ENCODE results near the gene LDLRAD3.
"Not testable (repeated sequence)": the region's sequence is repeated elsewhere in the genome, so short reads cannot be mapped to it uniquely, and the experiment has no call there.

LDLRAD3 gene

DNA sequence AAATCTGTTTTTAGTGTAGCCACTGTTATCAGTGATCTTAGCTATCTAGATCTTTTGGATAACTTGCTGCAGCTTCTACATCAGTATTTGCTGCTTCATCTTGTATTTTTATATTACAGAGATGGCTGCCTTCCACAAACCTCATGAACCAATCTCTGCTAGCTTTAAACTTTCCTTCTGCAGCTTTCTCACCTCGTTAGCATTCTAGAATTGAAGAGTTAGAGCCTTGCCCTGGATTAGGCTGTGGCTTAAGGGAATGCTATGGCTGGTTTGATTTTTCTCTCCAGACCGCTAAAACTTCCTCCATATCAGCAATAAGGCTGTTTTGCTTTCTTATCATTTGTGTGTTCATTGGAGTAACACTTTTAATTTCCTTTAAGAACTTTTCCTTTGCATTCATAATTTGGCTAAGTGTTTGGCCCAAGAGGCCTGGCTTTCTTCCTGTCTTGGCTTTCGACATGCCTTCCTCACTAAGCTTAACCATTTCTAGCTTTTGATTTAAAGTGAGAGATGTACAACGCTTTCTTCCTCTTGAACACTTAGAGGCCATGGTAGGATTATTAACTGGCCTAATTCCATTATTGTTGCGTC is 51.9 kb downstream of the LDLRAD3 start:
- no peak for DNase-seq (ENCODE audit: low read depth)

DNA sequence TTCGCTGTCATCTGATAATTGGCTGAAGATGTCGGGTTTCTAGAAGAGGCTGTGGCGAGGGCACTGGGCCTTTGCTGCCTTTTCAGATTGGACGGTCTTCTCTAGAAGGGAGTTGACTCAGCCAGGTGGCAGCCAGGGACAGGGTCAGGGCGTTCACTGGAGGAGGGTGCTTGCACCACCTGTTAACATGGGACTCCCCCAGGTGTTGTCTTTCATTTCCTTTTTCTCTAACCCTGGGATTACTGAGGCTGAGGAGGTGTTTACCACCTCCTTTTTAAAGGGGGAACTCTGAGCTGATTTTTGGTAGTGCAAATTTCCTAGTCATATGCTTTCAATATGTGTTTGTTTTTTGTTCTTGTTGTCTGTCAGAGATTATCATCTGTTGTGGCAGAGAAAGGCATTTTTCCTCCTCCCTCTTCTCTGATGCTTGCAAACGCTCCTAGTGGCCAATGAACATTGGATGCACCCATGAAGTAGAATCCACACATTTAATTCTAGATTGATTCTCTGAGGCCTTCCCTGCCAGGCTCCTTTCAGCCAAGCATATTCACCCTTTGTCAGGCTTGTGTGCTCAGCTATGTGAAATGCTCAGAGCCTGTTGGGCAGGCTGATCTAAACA is 54.1 kb downstream of the LDLRAD3 start:
- no peak for DNase-seq (ENCODE audit: low read depth)

DNA sequence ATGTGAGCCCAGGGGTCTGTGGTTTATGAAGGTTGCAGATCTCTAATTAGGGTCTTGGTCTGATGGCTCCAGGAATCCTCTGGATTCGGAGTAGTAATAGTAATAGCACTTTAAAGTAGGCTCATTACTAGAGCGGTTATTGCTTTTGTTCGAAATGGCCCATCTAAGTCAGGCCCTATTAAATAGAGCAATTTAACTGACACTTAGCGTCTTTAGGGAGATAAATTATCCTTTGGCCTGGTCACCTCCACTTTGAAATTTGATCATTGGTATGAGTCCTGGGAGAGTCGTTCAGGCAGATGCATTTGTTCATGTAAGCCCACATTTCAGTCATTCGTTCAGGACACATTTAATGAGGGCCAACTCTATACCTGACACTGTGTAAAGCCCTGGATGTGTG is 54.8 kb downstream of the LDLRAD3 start:
- DNase-seq (ENCODE audit: low read depth), result no peak

DNA sequence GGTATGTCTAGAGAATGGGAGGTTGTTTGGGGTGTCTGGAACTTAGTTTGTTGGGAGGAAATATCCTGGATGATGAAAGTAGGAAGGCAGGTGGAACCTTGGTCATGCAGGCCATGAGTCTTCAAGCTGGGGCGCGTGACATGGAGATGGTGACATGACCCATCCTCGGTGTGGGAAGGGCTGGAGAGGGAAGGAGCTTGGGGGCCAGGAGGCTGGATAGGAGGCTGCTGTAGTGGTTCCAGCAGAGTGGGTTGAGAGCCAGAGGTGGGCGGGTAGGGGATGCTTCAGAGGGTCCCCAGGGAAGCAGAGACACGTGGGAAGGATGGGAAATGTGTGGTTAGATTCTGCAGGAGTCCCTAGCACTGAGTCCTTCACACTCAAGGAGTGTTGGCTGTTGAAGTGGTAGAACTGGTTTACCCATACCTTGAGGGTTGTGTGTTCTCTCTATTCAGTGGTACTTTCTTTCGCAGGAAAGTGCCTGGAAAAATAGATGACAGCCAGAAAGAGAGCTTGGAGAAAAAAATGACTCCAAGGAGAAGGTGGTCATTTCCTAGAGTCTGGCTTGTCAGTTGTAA is 56.8 kb downstream of the LDLRAD3 start:
- DNase-seq (ENCODE audit: low read depth), result no peak

DNA sequence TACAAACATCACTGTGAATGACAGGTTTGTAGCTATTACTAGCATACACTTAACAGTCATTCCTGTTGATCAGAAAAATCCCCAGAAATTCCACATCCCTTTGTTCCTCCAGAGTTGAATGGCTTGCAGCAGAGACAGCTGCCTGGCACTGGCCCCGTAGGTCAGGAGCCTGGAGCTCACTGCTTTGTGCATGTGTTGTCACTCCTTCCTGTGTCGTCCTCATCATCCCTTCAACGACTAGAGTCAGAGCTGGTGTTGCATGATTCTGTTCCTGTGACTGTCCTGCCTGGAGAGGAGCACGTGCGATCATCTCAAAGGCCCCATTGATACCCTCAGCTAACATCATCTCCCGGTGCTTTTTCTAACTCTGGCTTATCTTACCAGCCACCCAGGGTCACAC is 58.3 kb downstream of the LDLRAD3 start:
- no peak for DNase-seq (ENCODE audit: low read depth)

DNA sequence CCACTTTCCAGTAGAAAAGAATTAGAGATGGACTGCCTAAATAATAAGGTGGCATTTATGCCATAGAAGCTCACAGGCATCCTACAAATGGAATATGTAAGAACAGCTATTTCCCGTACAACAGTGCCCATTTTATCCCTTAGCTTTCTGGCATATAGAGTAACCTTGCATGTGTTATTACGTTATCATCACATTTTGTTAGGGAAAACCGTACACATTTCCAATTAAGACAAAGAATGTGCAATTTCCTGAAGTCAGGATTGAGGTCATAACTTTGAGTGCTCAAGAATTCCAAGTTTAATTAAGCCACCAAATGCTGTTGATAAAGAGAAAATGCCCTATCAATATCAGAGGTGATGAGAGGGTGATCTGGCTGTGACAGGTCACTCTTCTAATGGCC is 58.9 kb downstream of the LDLRAD3 start:
- DNase-seq (ENCODE audit: low read depth), result no peak

DNA sequence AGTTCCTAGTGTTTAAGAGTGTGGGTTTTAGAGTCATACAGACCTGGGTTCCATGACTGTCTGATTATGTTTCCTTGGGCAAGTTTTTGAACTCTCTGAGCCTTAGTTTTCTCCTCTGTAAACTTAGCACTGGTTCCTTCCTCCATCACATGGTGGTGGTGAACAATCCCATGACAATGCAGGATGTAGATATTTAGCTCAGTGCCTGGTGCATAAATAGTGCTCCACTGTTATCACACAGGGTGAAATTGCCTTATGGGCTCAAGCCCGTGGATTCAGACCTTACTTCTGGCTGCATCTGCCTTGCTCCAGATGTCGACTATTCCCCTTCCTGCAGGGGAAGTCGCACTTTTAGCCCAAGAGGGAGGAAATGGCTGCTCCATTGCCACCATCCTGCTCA is 62.7 kb downstream of the LDLRAD3 start:
- DNase-seq (ENCODE audit: low read depth), result no peak

DNA sequence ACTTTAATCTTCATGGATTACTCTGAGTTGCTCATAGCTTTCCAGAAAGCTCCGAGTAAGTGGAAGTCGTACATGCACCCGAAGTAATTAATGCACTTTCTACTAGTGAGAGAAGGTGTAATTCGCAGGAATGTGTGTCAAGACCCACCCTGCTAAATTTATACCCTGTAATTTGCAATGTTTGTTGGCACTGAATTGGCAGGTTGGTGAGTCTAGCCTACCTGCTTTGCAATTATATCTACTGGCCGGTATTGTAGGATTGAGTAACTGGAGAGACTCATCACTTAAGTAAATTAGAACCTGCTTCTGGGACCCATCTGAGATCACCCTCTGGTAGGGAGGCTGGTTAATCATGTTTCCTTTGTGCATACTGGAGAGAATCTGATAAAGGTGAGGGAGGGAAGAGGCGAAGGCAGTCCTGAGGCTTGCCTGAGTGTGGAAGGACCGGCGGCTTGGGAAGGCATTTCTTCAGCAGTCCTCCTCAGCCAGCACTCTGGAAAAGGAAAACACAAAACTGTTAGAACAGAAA is 63.3 kb downstream of the LDLRAD3 start:
- DNase-seq (ENCODE audit: low read depth), result no peak

DNA sequence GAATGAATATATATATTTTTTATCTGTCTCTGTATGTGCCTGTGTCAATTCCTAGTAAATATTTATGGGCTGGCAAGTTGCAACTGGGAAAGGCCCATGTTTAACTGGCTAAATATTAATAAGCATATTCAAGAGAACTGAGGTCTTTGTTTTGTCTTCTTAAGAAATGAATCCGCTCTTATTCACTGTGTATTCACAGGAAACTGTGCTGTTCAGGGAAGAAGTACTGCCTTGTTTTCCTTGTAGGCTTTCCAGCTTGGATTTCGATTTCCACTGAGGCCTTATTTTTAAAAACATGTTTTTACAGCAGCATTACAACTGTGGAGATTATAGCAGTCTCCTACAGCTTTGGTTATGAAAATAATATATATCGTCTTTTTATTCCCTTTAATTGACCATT is 64.7 kb downstream of the LDLRAD3 start:
- DNase-seq (ENCODE audit: low read depth), result no peak

DNA sequence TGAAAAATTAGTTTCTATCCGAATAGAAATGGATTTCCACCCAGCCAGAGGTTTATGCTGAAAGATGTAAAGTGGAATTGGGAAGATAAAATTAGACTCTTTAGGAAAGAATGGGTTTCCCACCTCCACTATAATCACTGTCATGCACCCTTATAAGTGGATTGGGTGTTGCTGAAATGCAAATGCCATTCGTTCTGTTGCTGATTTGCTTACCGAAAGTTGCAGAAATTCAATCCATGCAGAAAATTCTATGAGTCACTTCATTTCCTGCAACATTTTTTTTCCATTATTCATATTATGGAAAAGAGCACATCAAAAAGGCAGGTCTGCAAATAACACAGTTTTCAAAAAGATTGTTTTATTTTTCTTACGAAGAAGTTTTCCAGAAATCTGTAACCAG is 65.6 kb downstream of the LDLRAD3 start:
- no peak for DNase-seq (ENCODE audit: low read depth)

DNA sequence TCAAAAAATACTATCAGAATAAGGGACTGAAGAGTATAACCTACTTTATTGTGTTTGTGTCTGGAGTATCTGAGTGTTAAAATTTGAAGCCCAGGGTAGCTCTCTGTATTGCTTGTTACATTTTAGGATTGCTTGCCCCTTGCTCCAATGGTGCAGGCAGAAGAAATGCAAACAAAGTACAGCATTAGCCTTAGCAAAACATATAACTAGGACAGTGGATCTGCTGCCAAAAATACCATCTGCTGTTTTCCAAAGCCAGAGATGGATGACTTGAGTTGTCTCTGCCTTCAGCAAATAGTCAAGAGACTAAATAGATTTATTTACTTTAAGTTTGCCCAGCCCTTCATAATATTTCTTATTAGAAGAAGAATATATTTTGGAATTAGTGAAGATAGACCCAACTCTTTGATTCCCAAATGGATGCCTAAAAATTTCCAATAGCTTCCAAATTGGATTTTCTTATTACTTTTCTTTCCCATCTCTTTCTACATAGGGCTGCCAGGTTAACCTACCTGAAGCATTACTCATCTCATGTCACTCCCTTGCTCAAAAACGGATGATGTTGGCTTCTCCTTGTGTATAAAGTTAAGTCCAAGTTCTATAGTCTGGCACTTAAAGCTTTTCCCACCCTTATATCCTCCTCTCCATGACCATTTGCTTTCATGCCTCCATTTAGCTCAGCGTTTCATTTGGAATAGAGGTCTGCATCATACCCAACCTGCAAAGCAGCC is 66.3 kb downstream of the LDLRAD3 start:
- DNase-seq (ENCODE audit: low read depth), result no peak

DNA sequence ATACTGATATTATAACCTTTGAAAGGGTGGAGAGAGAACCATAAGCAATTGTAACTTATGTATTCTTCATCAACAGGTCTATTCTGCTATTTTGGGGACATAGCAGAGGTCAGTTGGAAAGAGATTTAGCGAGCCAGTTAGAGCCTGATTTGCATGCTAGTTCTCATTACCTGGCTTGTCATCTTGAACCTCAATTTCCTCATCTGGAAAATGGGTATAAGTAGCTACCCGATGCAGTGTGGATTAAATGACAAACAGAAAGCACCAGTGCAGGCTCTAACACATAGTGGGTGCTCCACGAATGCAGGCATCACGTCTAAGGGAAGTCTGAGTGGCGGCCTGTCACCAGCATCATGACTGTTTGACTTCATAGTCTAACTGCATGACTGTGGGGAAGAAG is 67.7 kb downstream of the LDLRAD3 start:
- no peak for DNase-seq (ENCODE audit: low read depth)

DNA sequence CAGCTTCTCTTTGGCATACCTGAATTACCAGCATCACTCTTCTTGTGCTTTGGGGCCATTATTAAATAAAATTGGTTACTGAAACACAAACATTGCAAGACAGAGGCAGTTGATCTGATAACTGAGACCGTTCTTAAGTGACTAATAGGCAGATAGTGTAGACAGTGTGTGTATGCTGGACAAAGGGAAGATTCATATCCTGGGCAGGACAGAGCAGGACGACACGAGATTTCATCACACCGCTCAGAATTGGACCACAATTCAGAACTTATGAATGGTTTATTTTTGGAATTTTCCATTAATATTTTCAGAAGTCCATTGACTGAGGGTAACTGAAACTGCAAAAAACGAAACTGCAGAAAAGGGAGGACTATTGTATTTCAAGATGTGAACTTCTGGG is 68.6 kb downstream of the LDLRAD3 start:
- DNase-seq (ENCODE audit: low read depth), result no peak

DNA sequence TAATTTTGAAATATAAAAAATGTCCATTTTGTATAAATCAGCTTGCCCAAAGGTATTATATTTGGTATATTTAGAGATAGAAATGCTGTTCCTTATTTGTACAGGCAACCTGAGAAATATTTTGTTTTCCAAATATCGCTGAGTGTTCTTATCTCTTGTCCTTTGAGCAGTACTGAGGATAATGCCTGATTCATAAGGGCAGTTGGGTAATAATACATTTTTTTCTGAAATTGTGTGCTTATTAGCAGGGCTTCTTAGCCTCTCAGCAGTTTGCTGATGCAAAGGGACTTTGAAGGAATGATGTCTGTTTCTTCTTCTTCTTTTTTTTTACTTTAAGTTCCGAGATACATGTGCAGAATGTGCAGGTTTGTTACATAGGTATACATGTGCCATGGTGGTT is 69.1 kb downstream of the LDLRAD3 start:
- no peak for DNase-seq (ENCODE audit: low read depth)

DNA sequence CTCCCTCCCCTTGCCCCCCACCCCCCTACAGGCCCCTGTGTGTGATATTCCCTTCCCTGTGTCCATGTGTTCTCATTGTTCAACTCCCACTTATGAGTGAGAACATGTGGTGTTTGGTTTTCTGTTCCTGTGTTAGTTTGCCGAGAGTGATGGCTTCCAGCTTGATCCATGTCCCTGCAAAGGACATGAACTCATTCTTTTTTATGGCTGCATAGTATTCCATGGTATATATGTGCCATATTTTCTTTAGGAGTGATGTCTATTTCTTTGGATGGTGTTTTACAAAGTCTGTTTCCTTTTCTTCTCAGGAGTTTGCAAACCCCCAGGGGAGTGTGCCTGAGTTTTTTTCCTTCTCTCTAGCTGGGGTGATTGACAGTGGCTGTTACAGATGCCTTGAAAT is 69.6 kb downstream of the LDLRAD3 start:
- not testable (repeated sequence) for DNase-seq (ENCODE audit: low read depth)

DNA sequence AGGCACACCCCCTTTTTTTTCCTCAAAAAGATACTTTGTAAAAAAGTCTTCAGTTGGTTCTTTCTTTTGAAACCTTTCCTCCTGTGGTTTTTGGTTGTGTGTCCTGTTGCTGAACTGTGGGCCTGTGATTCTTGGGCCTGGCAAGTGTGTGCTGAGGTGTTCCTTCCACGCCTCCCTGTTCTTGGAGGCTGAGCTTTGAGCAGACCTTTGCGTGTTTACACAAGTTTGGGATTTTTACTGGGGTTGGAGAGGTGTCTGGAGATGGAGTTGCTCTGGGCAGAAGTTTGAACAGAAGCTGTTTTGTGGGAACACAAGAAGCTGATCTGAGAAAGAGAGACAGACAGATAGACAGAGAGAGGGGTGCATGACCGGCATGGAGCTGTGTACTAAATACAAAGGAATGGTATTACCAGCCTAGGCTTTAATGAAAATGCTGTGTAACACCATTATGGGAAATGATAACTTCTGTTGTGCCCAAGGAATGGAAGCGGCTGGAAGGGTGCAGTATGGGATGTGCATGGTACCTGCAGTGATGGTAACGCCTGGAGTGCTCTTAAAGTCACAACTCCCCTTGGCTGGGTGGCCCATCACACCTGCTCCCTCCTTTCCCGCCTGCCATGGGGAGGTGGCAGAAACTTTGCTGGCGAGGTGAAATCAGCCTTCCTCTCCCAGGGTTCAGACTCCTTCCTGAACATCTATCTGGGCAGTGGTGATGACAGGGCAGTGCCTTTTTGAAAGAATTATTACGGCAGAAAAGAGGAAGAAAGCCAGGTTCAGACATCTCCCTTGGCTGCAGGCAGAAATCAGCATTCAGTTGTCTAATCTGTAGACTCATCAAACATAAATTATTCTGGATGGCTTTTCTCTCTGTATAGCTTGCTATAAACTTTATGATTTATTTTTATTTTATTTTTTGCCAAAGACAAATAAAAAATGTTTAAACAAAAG is 70.4 kb downstream of the LDLRAD3 start:
- DNase-seq (ENCODE audit: low read depth), result no peak

DNA sequence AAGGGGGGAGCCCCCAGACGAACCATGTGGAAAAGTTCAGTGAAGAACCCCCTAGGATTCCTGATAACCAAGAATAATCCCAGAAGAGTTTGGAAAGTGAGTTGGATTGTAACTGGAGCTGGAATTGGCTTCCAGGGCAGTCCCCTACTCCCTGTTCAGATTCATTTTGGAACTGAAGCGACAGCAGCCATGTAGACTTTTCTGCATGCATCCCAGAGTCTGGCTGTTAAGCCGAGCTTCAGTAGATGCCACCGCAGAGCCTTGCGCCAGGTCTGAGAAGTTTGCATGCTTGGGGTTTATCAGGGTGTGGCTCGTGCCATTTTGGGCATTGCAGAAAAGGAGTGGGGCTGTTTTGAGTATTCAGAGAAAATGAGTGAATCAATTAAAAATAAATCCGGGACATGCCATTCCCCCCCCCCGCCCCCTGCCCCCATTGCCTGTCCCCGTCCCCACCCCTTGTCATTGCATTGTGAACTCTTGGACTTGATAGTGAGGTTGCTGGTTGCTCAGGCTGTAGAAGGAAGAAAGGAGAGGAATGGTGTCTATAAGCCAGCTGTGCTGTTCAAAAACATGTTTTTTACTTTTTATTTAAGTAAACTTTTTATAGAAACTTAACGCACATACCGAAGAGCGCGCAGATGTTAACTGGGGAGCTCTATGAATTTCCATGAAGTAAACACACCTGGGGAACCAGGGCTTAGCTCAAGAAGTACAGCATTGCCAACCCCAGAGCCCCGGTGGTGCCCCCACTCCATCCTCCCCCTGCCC is 71.2 kb downstream of the LDLRAD3 start:
- no peak for DNase-seq (ENCODE audit: low read depth)

DNA sequence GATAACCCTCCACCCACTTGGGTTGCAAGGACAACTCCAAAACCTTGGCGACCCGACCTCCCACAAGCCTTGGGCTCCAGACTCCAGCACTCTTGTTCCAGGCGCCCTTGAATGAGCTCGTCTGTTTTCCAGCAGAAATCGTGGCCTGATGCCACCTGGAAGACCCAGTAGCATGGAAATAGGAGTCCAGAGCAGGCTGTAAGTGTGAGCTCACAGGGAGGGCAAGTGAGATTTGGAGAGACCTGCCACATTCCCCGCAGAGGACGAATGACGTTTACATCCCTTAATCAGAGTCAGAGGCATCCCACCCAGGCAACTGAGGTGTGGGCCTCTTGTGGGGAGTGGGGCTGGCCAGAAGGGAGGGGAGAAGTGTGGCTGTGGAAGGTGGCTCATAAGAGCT is 71.9 kb downstream of the LDLRAD3 start:
- DNase-seq (ENCODE audit: low read depth), result no peak

DNA sequence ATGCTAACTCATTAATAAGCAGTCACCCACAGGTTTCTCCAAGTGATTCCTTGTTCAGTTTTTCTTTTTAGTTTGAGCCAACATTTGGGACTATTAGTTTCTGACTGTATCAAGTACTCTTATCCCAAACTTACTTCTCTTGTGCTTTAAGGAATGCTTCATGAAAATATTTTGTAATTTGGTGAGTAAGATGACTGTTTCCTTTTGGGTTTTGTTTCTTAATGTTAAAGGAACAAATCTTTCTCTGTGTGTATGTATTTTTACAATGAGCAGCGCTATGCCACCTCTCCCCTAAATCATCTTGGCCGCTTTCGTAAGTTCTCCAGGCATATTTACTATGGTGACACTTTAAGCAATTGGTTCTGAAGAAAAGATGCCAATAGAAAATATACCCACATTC is 72.4 kb downstream of the LDLRAD3 start:
- DNase-seq (ENCODE audit: low read depth), result no peak

DNA sequence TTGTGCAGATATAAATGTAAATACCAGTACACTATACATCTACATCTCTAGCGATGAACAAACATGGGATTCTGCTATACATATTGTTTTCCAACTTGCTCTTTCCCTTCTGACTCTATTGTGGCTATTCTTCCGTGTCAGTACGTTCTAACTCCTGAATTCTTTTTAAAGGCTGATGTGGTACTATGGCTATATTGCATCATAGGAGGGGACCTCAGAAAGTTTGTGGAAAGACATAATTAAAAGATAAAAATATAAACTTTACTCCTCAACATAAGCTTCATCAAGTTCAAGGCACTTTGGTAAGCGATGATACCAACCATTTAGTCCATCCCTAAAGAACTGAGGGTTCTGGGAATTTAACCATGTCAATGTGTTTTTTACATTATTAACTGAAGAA is 72.8 kb downstream of the LDLRAD3 start:
- DNase-seq (ENCODE audit: low read depth), result no peak

DNA sequence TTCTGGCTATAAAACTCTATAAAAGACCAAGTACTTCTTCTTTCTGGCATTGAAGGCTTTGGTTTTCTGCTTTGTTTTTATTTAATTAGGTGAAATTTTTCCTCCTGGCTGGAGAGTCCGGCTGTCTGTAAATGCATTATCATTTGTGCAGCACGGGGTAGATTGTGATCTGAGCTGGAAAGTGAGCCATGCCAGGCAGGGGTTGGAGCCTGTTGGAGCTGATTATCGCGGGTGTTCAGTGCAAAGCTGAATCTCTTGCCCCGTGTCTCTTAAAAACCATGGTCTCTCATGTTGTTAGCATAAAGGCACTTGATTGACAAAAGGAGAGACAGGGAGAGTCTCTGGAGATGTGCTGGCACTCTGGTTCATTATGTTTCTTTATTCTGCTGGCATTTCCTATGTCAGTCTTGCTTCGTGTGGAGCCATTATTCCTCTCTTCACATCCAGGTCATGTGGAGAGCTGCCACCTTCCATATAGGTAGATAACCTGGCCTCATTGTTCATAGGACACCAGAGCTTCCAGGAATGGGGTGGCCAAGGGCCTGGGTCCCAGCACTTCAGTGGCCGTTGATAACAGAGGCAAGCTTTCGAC is 75.2 kb downstream of the LDLRAD3 start:
- DNase-seq (ENCODE audit: low read depth), result no peak

Data from activated T-cell treated with anti-CD3 and anti-CD28 coated beads for 1 hour (primary cell).